Esophagus mucosa (tissue), 1 donor: ENCODE results near the gene MMRN2. TPM values are rescaled to one million over a fixed set of nuclear protein-coding genes. Genes with fewer than 3 reads are reported as not detected.
A peak's percentile ranks its signal among the peaks of the same experiment; 100 is the strongest.
"Not testable (repeated sequence)": the region's sequence is repeated elsewhere in the genome, so short reads cannot be mapped to it uniquely, and the experiment has no call there.

Experiments used
- ATAC-seq: fragments of 200-7000 bp; cut with Tn5 transposase; one replicate; pipeline ENCODE4 v1.9.1; 2020
- total RNA-seq: library from RNA; stranded (reverse); gene quantifications from one replicate; pipeline ENCODE4 v1.2.4, GENCODE V29; 2023
- donor health status: DM: yes; HTN: yes; CAD: no.

Gene MMRN2
- total RNA-seq, 1 donor from 2014 or later, result 9.0 TPM

GRCh38 chr10:86938260-86938659 lies 19.2 kb downstream of the MMRN2 start:
- no peak for ATAC-seq

- no peak for ATAC-seq
Observed at GRCh38 chr10:86937502-86938154, 19.8 kb downstream of the MMRN2 start.

GRCh38 chr10:86936661-86937501 lies 20.5 kb downstream of the MMRN2 start:
- no peak for ATAC-seq

GRCh38 chr10:86934162-86934711 lies 23.2 kb downstream of the MMRN2 start:
- not testable (repeated sequence) for ATAC-seq

GRCh38 chr10:86932674-86933073 lies 24.7 kb downstream of the MMRN2 start:
- no peak for ATAC-seq

- no peak for ATAC-seq
Observed at GRCh38 chr10:86931872-86932271, 25.5 kb downstream of the MMRN2 start.

- no peak for ATAC-seq
Observed at GRCh38 chr10:86929468-86930380, 27.7 kb downstream of the MMRN2 start.

- ATAC-seq, result no peak
Observed at GRCh38 chr10:86922553-86922961, 34.9 kb downstream of the MMRN2 start.

GRCh38 chr10:86918022-86918471 lies 39.4 kb downstream of the MMRN2 start:
- ATAC-seq, result peak; percentile 41

GRCh38 chr10:86914734-86915133 lies 42.7 kb downstream of the MMRN2 start:
- ATAC-seq, result no peak

GRCh38 chr10:86905429-86905828 lies 52.0 kb downstream of the MMRN2 start:
- ATAC-seq, result no peak

- no peak for ATAC-seq
Observed at GRCh38 chr10:86904600-86904999, 52.8 kb downstream of the MMRN2 start.

- no peak for ATAC-seq
Observed at GRCh38 chr10:86900955-86901354, 56.5 kb downstream of the MMRN2 start.

- peak; percentile 57 for ATAC-seq
Observed at GRCh38 chr10:86899670-86900276, 57.6 kb downstream of the MMRN2 start.

GRCh38 chr10:86899132-86899531 lies 58.3 kb downstream of the MMRN2 start:
- no peak for ATAC-seq

GRCh38 chr10:86898511-86898910 lies 58.9 kb downstream of the MMRN2 start:
- ATAC-seq, result no peak

- no peak for ATAC-seq
Observed at GRCh38 chr10:86889997-86890396, 67.4 kb downstream of the MMRN2 start.

- ATAC-seq, result peak; percentile 36
Observed at GRCh38 chr10:86888585-86889381, 68.6 kb downstream of the MMRN2 start.
